Heart right ventricle (tissue), 16 donors: ENCODE data around the gene WASF2. TPM values are rescaled to one million over a fixed set of nuclear protein-coding genes. Genes with fewer than 3 reads are reported as not detected.

Source experiments
- ATAC-seq, 8 donors: fragments of 200-7000 bp; cut with Tn5 transposase; one replicate each; pipeline ENCODE4 v1.9.1; 2020; ENCODE audit warnings: mild to moderate bottlenecking in 8 of 8, moderate library complexity in 8 of 8, moderate number of reproducible peaks in 1 of 8
- DNase-seq, 2 donors: peaks; one replicate each; pipeline ENCODE4 v3.0.0-alpha.2; 2020
- H3K27ac ChIP-seq, 10 donors: fragments of 200-600 bp; sonication (generic) in 2 of 10; one replicate each; pipeline versions ENCODE4 v1.5.0 to v1.8.0; 2020 to 2022; ENCODE audit warnings: mild to moderate bottlenecking in 3 of 10
- H3K27me3 ChIP-seq, 7 donors: fragments of 200-600 bp; one replicate each; pipeline ENCODE4 v1.8.0; 2021 to 2022; ENCODE audit warnings: mild to moderate bottlenecking in 2 of 7
- H3K36me3 ChIP-seq, 9 donors: fragments of 200-600 bp; sonication (generic) in 1 of 9; one replicate each; pipeline versions ENCODE4 v1.5.0 to v1.8.0; 2020 to 2022; ENCODE audit warnings: mild to moderate bottlenecking in 2 of 9
- H3K4me1 ChIP-seq, 9 donors: fragments of 200-600 bp; sonication (generic) in 1 of 9; one replicate each; pipeline versions ENCODE4 v1.5.0 to v1.8.0; 2020 to 2022; ENCODE audit warnings: mild to moderate bottlenecking in 4 of 9
- H3K4me3 ChIP-seq, 10 donors: fragments of 200-600 bp; sonication (generic) in 2 of 10; one replicate each; pipeline versions ENCODE4 v1.5.0 to v1.8.0; 2020 to 2022; ENCODE audit warnings: mild to moderate bottlenecking in 7 of 10, moderate library complexity in 2 of 10
- H3K9me3 ChIP-seq, 11 donors: fragments of 200-600 bp in 10 of 11; sonication (generic) in 2 of 11; one replicate each; pipeline versions ENCODE4 v1.5.0 to v1.8.0; 2013 to 2022; ENCODE audit warnings: mild to moderate bottlenecking in 2 of 11, control low read depth in 1 of 11, moderate library complexity in 1 of 11
- CTCF ChIP-seq, 9 donors: fragments of 200-600 bp; sonication (generic) in 2 of 9; IDR thresholded peaks; one replicate each; pipeline versions ENCODE4 v1.5.0 to v1.8.0; 2021 to 2022; ENCODE audit warnings: antibody characterized with exemption in 9 of 9, mild to moderate bottlenecking in 5 of 9, moderate library complexity in 1 of 9
- WGBS, 2 donors: extraction: QIAGEN DNeasy Blood & Tissue Kit; methylation state at CpG; one replicate each; pipeline ENCODE4 v1.1.7; 2013; ENCODE audit warnings: inconsistent platforms in 1 of 2; 5-methylcytosine and 5-hydroxymethylcytosine counted together
- intact Hi-C, 10 donors: fragments of 100-400 bp; cut with DNase I; formaldehyde crosslinking; loops; one replicate each; pipeline versions ENCODE4 v1.11.1 to v1.14.2; 2022
- polyA plus RNA-seq, 2 donors: library from polyadenylated mRNA; stranded (reverse); fragments of 200-250 nt; gene quantifications; one replicate each; pipeline ENCODE4 v1.2.3, GENCODE V29; 2013
- total RNA-seq, 10 donors: library from RNA; stranded (reverse); fragmentation: NEBNext Ultra II Directional in 3 of 10; extraction: Animal tissue kit (Norgen Biotek cat#: 25700) in 3 of 10; gene quantifications; one replicate each; pipeline versions ENCODE4 v1.2.1 to v1.2.4, GENCODE V29; 2021 to 2023
- donor health status: Arrhythmogenic right ventricular cardiomyopathy.
- donor health status: ischemic (EF 13 %, LVEDD 7.1; RV severe dilation, severe dysfunction).
- donor health status: healthy with polysubstance abuse.
- donor health status: DM: no; HTN: yes; CAD: no.
- donor health status: DM: no; HTN: no; CAD: no.
- donor health status: ischemic (EF 25% LVEDD 6.9; RV normal size, moderate dysfunction).
- donor health status: ischemic (EF 25% LVEDD 5.7; RV mildly dilated, moderate dysfunction).
- donor health status: healthy.
- donor health status: DM: yes; HTN: yes; CAD: no.
- donor health status: Ischemic cardiomyopathy.
- donor health status: ischemic (EF 35%, LVEDD 5.7; RV mildly dilated, moderate dysfunction).
- donor health status: nonischemic (EF 11% LVEDD 7.7; RV severe dilation, severe dysfunction).
- donor health status: DM: yes; HTN: yes; CAD: no.
- donor health status: PGD.
- donor health status: ischemic (EF 29% LVEDD 5.4; RV normal size, mild dysfunction).
- donor health status: nonischemic (EF 23%, LVEDD 6.1; RV moderate dilation, normal function).

Gene WASF2
- total and polyA plus RNA-seq, 12 donors, result 19.6 to 75.4 (median 50.5) TPM

- ATAC-seq, result no peak
- 96 to 98% methylated on average over 2 of the region's 2 CpGs for WGBS, 2 donors
- H3K27ac ChIP-seq, result no peak overlapping the region
- no peak for DNase-seq
- H3K4me3 ChIP-seq, result no peak overlapping the region
- no peaks in the 10 kb centered on the region for H3K27me3 ChIP-seq
- TF ChIP-seq CTCF (IDR thresholded peaks at IDR 0.05), result no peak
- no peaks in the 10 kb centered on the region for H3K36me3 ChIP-seq
- no peaks in the 10 kb centered on the region for H3K9me3 ChIP-seq
- intact Hi-C loops, result loop anchor here in 1 of 10 donors (10.0 kb wide), 1 partner anchor 106 kb away; the partner anchor contains the start of gene AHDC1
- H3K4me1 ChIP-seq, result peaks cover 11 to 25% (median 18%) of the 10 kb centered on the region in 9 donors
These were observed 9.2 kb upstream of the WASF2 start for GRCh38 chr1:27499142-27499541.

- Histone ChIP-seq H3K9me3 (no peaks in the 10 kb centered on the region), H3K4me3 (peak overlapping the region in 5 of 10 donors; percentile 4 to 28 (median 19)), H3K27me3 (no peaks in the 10 kb centered on the region), H3K36me3 (no peaks in the 10 kb centered on the region), H3K4me1 (peaks cover 14 to 30% (median 23%) of the 10 kb centered on the region in 9 donors), H3K27ac (peak overlapping the region in 2 of 10 donors; percentile 26 to 30)
- intact Hi-C loops, result loop anchor here in 1 of 10 donors (10.0 kb wide), 1 partner anchor 108 kb away; the partner anchor contains the start of gene AHDC1
- DNase-seq (peak; percentile 34 to 50), ATAC-seq (peak in 6 of 8 donors; percentile 20 to 45 (median 33))
- WGBS, 2 donors, result 15 to 21% methylated on average over 8 of the region's 8 CpGs
- peak in 4 of 9 donors; percentile 23 to 44 (median 28) for TF ChIP-seq CTCF (IDR thresholded peaks at IDR 0.05)
These were observed 6.7 kb upstream of the WASF2 start for GRCh38 chr1:27496604-27497155.

GRCh38 chr1:27492796-27493195, 2.8 kb upstream of the WASF2 start:
- WGBS, 2 donors, result 91 to 92% methylated on average over 3 of the region's 3 CpGs
- no peak for TF ChIP-seq CTCF (IDR thresholded peaks at IDR 0.05)
- Histone ChIP-seq H3K4me3 (no peak overlapping the region), H3K4me1 (peaks cover 24 to 52% (median 48%) of the 10 kb centered on the region in 9 donors), H3K9me3 (no peaks in the 10 kb centered on the region), H3K27me3 (no peaks in the 10 kb centered on the region), H3K27ac (peak overlapping the region; percentile 86 to 100 (median 100)), H3K36me3 (no peaks in the 10 kb centered on the region)
- ATAC-seq, result no peak
- DNase-seq, result no peak
- intact Hi-C loops, result loop anchor here in 5 of 10 donors (5.0 to 10.0 kb wide), 4 partner anchors 35 to 112 kb away; partner anchors contain the start of gene AHDC1 (in 1 of the 5)

GRCh38 chr1:27491748-27492700, 2.1 kb upstream of the WASF2 start:
- ATAC-seq (no peak), DNase-seq (peak; percentile 53 to 70)
- Histone ChIP-seq H3K27ac (peak overlapping the region; percentile 86 to 100 (median 100)), H3K4me1 (peaks cover 24 to 55% (median 50%) of the 10 kb centered on the region in 9 donors), H3K27me3 (no peaks in the 10 kb centered on the region), H3K9me3 (no peaks in the 10 kb centered on the region), H3K4me3 (no peak overlapping the region), H3K36me3 (no peaks in the 10 kb centered on the region)
- WGBS, 2 donors, result 27 to 28% methylated on average over 9 of the region's 9 CpGs
- intact Hi-C loops, result loop anchor here in 5 of 10 donors (2.0 to 10.0 kb wide), 6 partner anchors 13 to 113 kb away; partner anchors contain the start of gene AHDC1 (in 1 of the 5)
- TF ChIP-seq CTCF (IDR thresholded peaks at IDR 0.05), result no peak
